NCI-H187 treated with DMSO at 0.1 percent for 48 hours (cell line): ENCODE results near the gene FMNL2.

Source experiments
- DNase-seq: peaks from one replicate; lab custom pipeline; 2025; lab: John Stamatoyannopoulos, UW

Gene FMNL2

DNA sequence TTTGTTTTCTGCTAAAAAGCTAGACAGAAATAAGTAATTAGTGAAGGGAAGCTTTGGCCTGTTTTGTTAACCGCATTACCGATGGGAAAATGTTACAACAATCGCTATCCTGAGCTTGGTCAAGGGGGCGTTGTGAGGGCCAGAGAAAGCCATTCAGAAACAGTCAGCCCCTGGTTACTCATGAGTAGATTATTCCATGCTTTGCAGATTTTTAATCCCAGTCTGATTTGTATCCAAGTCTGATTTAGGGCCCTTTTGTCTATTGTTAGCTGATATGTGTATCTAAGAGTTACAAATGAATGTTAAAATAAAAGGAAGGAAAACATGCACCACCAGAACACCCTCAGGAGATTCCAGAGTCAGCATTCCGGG, 283.2 kb downstream of the FMNL2 start:
- DNase-seq, result no peak

DNA sequence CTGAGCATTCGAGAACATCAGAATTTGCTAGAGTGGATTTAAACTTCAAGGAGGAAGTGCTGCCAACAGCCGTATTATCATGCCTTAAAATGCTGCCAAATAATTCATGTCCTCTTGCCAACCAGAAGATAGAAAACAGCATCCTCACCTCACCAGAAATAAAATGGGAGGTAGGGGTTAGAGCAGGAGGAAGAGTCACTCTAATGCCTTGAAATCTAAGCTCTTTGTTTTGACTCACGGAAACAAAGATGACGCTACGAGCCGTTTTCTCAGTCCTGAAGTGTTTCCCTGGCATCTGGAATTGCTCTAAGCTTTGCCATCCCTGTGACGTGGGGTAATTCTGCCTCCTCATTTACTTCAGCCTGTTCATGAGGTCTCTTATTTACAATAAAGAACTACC, 285.2 kb downstream of the FMNL2 start:
- DNase-seq, result no peak

DNA sequence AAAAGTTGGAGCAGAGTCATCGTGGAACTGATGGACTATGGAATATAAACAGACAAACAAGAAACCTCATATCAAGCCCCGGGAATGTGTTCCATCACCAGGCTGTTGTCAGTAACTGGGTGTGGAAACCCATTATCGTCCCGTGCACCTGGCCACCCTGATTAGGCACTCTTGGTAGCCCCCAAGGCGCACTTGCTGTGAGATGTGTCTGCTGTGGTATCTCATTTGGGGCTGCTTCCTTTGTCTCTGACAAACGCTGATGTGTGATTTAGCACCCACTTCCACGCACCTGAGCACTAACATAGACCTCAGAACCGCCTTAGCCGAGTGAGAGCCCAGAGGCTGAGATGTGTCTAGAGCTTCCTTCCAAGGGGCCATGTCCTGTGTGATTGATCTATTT, 286.0 kb downstream of the FMNL2 start:
- DNase-seq, result no peak

DNA sequence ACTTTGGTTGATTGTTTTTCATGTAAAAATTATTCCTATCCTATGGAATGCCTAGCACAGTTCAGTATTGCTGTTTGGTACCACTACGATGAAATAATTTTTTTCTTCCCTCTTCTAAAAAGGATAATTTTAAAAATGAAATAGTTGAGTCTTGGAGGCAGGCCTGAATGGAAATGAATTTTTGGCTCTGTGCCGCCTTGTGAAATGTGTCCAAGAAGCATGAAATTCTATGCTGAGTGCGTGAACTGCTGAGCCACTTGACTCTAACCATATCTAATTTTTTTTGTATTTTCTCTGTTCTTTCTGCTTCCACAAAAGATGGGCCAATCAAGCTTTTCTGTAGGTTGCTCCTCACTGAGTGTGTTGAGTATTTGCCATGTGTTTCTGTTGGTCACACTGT, 287.2 kb downstream of the FMNL2 start:
- DNase-seq, result no peak

DNA sequence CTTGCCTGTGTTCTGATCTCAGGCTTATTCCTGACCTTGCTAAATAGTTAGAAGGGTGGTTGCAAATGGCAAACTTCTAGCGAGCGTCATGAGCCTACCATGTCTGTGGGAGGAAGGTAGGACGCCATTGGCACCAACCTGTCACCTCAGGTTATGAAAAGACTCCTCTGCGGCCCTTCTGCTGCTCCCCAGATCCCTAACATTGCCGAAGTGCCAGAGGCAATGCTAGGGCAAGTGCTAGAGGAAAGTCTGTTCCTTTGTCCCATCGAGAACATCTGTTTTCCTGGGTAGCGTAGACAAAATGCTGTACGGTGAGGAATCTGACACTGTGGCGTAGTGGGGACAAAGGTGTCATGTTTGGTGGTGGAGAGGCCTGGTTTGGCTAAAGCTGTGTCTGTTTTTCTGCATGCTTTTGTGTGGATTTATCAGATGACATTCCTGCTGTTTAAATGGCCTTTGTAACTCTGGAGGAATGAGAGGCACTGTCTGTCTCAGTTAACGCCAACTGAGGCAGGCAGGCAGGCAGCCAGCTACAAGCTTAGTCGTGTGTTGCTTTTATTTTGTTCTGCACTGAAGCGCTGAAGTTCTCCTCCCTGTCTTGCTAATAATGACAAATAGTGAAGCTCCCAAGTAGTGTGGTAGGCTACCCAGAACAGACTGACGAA, 288.2 kb downstream of the FMNL2 start:
- DNase-seq, result no peak

DNA sequence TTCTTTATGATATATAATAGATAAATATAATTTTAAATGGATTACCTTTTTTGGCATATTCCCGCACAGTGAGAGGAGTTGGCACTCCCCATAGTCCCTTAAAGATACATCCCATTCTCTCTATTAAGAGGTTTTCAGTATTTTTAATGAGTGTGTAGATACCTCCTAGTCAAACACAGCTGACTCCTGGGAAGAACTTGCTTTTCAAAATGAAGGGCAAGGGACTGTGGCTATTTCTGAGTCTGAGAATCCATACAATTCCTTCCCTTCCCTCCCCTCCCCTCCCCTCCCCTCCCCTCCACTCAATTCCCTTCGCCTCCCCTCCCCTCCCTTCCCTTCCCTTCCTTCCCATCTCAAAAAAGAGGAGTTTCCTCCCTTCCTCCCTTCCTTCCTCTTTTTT, 288.8 kb downstream of the FMNL2 start:
- DNase-seq, result no peak

DNA sequence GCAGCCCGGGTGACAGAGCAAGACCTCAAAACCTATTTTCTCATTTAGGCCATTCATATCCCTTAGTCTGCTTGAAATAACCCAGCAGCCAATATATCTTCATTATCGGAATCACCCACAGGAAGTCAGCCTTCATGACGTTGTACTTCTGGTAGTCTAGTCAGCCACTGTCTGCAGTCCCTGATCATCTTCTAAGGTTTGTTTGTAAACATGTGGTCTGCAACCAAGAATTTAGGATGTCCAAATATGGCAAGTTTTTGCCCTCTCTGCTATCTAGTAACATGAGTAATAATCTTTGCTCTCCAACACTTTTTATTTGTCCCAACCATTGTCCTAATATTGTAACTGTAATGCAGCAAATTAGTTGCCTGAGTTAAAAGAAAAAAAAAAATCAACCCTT, 289.8 kb downstream of the FMNL2 start:
- DNase-seq, result no peak

DNA sequence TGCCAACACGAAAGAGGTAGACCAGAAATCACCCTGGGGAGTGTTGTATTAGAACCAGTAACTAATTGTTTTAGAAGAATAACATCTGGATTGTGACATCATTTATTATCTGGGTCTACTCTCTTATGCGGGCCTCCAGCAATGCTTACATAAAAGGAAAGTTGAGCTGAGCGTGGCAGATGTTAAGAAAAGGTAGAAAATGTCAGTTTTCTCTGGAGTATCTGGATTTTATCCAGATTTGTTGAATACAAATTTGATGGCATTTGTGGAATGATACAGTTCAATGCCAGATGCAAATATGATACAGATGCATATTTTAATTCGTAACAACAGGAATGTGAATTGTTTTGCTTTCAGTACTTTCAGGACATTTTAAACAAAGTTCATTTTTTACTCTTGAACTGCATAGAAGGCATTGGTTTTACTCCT, 292.0 kb downstream of the FMNL2 start:
- DNase-seq, result no peak

DNA sequence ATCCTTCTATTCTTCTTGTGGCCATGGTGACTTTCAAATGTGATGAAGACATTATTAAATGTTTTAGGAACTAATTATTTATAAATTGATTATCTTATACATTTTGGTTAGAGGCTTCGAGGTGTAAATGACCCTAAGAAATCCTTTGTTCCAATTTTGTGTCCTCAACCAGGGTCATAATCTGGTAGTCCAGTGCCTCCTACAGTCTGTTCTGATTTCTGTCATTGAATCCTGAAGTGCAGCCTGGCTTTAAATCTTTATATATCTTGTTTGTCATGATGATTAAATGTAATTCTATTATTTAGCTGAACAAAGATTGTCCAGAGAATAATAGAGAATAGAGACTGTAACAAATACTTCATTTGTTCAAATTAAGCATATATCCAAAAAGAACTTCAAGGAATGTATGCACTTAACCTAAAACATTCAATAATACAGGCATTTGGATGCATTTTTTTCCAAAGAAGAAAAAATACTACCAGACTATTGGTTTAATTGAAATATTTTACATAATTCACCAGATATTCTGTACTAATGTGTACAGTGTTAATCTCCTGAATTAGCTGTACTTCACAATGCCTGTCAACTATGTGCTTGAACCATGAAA, 292.5 kb downstream of the FMNL2 start:
- DNase-seq, result no peak

DNA sequence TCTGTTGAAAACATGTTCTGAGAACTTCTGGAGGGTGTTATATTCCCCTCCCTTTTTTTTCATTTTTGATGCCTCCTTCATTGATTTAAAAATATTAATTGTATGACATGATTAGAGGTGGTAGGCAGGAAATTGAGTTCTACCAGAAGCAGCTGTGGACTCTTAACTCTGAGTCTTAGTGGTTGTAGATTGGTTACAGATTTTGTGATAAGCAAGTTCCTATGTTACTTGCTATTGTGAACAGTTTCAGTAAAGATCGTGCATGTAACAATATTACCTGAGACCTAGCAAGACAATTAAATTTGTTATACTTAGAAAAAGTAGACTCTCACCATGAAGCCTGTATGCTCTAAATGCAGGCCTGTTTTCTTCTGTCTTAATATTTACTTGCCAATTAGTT, 294.2 kb downstream of the FMNL2 start:
- DNase-seq, result no peak

DNA sequence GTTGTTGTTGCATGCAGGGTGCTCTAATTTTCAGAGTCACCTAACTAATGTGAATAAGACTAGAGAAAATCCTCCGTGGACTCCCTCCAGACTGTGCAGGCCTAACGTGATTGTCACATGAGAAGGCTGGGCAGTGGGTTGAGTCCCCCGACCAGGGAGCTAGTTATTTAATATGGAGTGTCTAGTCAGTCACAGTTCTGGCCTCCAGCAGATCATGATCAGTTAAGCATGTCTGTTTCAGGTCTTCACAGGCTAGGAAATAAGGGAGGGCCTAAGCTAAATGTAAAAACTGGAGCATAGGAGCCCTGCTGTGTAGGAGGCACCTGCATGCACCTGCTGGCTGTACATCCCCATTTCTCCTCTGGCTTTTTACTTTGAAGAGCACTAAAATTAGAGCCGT, 295.5 kb downstream of the FMNL2 start:
- no peak for DNase-seq

DNA sequence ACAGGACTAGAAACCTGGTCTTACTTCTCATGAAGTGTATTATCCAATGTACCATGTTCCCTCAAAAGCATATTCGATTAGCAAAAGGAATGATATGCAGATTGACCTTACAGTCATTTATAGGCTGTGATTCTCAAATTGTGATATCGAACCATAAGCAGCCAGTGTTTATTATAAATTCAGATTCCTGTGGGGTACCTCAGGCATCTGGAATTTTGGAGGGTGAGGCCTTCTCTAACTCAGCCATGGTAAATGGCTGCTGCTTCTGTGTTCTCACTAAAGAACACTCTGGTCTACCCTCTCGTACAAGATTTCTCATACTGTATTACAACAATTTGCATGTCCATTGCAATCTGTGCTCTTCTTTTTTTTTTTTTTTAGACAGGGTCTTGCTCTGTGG, 297.8 kb downstream of the FMNL2 start:
- DNase-seq, result no peak

DNA sequence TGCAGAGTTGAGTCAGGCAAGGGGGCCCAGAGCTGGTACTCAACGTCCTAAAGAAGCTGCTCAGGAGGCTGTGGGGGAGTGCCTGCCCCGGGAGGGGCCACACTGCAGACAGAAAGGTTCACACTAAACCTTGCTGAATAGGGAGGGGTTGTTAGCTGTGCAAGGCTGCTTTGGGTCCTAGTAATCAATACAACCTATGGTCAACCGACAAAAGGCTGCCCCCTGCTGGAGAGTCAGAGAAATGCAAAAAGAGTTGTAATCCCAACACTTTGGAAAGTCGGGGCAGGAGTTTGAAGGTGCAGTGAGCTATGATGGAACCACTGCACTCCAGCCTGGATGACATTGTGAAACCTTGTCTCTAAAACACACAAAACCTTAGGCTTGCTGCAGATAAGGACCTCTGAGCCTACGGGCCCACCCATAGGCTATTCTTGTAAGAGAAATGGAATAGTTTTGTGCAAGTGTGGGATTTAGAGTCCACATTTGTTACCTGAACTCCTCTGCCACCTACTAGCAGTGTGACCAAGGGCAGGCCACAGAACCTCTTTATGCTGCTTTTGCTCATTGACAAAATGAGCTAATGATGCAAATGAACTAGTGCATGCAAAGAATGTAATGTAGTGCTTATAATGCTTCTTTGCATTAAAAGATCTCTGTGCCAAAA, 300.8 kb downstream of the FMNL2 start:
- peak; percentile 7 for DNase-seq

DNA sequence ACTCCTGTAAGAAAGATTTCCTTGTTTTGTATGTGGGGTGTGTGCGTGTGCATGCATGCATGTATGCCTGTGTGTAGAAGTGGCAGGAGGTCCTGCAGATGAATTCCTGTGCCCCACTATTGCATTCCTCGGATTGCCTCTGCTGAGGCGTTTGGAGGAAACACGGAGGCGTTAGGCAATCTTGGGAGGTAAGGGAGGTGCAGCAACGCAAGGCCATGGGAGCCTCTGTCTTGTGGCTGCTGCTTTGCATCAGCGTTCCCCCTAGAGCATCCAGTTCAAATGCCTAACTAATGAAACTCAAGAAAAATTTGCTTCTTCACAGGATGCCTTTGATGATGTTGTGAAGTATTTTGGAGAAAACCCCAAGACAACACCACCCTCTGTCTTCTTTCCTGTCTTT, 302.3 kb downstream of the FMNL2 start:
- no peak for DNase-seq

DNA sequence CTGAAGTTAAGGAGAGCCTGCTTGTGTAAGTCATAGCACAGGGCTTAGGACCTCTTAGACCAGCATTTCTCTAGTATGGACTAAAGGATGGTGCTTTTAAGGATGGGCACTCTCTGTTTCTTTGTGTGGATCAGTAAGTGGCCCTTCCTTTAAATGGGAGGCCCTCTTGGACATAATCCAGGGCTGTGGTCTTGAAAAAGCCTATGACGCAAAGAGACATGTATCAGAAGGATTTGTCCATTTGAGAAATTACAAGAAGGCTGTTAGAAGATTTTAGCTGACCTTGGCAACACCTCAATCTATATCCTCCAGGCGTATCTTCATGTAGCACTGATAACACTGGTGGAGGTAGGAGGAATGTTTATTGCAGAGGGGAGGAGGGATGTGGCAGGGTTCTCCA, 303.1 kb downstream of the FMNL2 start:
- DNase-seq, result no peak

DNA sequence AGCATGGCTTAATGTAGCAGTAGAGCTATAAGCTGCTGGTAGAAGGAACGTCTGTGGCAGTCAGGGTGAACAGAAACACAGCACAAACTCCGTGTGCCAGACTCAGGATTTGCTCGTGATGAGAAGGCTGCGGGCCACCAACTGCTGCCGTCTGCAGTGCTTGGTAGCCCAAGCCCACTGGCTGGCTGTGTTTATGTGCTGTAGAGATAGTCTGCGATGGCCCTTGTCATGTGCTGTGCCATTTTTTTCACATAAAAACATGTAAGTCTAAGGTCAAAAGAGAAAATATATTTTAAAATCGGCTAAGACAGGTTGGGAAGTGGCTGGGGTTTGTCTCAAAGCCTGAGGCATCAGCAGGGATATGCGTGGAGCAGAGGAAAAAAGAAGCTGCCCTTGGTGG, 303.6 kb downstream of the FMNL2 start:
- DNase-seq, result no peak

DNA sequence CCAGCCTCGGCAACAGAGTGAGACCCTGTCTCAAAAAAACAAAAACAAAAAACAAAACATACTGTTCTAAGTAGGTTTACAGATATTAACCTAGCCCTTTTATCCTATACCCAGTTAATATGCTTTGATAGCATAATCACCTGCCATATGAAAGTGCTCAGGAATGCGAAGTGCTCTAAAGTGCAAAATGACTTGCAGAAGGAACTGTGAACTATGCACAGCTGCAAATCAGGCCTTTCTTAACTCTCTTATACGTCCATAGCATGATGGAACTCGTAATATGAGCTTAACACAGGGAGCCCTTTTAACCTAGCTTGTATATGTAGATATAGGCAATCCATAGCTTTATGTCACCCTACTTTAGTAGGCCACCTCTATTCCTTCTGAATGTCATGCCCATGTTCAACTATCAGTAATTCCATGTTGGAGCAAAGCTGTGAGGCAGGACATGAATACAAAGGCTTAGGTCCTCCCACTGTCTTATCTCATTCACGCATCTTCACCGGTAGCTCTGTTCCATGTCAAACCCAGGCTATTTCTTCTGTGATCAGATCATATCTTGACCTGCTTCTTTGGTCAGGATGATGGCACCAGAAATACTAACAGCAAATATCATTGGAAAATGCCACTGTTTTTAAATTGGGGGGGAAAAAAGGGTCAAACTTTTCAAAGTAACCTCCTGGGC, 309.4 kb downstream of the FMNL2 start:
- no peak for DNase-seq

DNA sequence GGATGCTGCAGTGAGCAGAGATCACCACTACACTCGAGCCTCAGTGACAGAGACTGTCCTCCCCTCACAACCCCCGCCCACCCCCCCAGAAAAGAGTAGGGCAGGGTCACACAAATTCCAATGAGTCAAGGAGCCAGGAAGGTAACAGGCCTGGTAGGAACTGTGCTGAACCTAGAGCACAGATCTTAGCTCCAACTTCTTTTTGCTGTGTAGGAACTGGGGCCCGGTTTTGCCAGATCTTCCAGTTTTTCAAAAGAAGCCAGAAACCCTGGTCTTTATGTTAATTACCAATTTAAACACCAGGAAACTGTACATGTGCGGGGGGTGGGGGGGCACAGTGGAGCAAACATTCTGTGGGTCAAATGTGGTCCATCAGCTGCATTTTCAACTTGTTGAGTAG, 311.3 kb downstream of the FMNL2 start:
- no peak for DNase-seq

DNA sequence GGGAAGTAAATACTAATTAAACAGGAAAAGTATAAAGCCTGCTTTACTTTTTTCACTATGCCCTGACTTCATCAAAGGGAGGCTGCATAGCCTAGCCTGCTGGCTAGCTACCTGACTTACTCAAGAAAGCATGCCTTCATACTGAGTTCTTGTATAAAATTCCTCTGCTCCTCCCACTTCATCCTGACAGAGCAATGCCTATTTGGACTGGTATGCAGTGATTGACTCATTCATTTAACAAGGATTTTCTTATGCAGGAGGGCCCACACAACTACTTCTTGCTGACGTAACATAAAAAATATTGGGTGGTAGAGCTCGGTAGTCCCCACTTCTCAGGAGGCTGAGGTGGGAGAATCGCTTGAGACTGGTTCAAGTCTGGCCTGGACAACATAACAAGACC, 311.8 kb downstream of the FMNL2 start:
- DNase-seq, result no peak

DNA sequence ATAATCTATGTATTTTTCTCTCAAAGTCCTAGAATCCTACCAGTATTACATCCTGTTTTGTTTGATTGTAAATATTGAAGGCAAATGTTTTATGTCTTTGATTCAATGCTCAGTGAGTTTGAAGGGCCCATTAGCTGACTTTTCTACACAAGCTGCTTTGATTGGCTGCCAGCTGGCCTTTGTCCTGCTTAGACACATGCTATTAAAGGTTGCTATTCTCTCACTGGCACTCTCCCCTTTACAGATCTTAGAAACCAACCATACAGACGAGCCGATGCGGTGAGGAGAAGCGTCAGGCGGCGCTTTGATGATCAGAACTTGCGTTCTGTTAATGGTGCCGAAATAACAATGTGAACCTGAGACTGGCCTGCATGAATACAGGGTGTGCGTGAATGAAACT, 312.6 kb downstream of the FMNL2 start:
- no peak for DNase-seq

DNA sequence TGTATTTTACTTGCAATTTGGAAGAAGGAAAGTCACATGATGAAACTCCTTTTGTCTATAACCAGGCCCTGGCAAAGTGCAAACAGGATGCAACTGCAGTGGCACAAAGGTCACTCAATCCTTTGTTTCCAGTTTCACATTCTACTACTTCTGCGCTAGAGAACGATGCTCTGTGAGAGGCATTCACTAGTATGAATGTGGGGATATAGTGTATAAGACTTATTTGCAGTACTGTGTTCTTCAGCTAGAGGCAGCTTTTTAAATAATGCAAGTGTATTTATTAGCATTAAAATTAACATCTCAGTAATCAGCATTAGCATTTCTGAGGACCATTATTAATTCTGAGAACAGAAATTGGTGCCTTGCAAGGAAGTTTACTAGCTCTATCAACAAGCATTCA, 313.4 kb downstream of the FMNL2 start:
- DNase-seq, result no peak

DNA sequence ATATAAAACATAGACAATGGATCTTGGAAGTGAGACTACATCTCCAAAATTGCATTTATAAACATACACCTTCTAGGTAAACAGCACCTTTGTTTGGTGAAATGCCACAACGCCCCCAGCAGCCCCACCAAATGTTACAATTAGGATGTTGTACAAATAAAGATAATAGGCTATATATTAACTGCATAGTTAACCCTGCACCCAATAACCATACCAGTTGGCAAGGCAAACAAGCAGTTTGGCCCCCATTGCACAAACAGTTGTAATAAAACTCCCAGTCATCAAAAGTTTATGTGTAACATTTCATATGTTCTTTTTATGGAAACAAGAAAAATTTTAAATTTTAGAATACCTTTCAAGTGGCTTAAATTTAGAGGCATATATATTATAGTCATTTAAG, 315.0 kb downstream of the FMNL2 start:
- no peak for DNase-seq

DNA sequence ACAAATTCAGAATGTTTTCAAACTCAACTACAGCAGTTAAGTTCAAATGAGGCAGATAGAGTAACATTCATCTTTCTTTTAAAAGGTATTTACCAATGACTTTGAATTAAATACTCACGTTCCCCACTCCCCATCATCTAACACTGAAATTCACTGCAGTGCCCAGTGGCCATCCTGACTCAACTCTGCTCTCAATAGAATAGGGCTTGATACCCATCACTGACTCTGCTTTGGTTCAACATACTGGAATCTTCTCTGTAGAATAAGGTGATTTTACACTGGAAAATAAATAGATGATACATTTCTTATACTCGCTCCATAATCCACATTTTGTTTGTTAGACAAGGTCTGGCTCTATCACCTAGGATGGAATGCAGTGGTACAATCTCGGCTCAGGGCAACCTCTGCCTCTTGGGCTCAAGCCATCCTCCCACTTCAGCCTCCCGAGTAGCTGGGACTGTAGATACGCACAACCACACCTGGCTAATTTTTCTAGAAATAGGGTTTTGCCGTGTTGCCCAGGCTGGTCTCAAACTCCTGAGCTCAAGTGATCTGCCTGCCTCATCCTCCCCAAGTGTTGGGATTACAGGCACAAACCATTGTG, 315.9 kb downstream of the FMNL2 start:
- DNase-seq, result no peak
